ENCODE measurements around the gene OR7D2.
"Not testable (repeated sequence)": the region's sequence is repeated elsewhere in the genome, so short reads cannot be mapped to it uniquely, and the experiment has no call there.

Gene OR7D2

GRCh38 chr19:9183000-9183399, 4.2 kb downstream of the OR7D2 start:
- Histone ChIP-seq H3F3A (ENCODE audit: insufficient read depth) (no peaks in the 10 kb centered on the region), H2AFZ (ENCODE audit: low read depth, low read length, severe bottlenecking) (no peak overlapping the region), H3K4me3 (ENCODE audit: insufficient read depth, low read length, poor library complexity, severe bottlenecking) (no peak overlapping the region), H3K9ac (ENCODE audit: low read length) (no peak overlapping the region), H3K9me2 (replicated peaks; ENCODE audit: insufficient read depth, low read length) (no peaks in the 10 kb centered on the region), H3K36me3 (ENCODE audit: low read length) (no peaks in the 10 kb centered on the region), H3K27me3 (ENCODE audit: low read length) (no peaks in the 10 kb centered on the region), H3K79me2 (ENCODE audit: insufficient read depth, low read length) (no peaks in the 10 kb centered on the region), H4K20me1 (ENCODE audit: low read depth, low read length) (no peaks in the 10 kb centered on the region), H3K27ac (ENCODE audit: low read depth, low read length) (no peak overlapping the region), H3K4me2 (ENCODE audit: low read depth, low read length, poor library complexity, severe bottlenecking) (no peak overlapping the region), H3K9me3 (ENCODE audit: insufficient read depth, low read length) (no peaks in the 10 kb centered on the region)
- no peak for TF ChIP-seq CTCF (IDR thresholded peaks at IDR 0.05; ENCODE audit: insufficient read depth, low read length, poor library complexity, severe bottlenecking)
- no peak for TF ChIP-seq EZH2phosphoT487 (conservative IDR thresholded peaks at IDR 0.05; ENCODE audit: low read length)

GRCh38 chr19:9187191-9187590, 8.4 kb downstream of the OR7D2 start:
- no peak overlapping the region for H3K4me2 ChIP-seq (ENCODE audit: low read depth, low read length, poor library complexity, severe bottlenecking)
- no peaks in the 10 kb centered on the region for H3K9me2 ChIP-seq (replicated peaks; ENCODE audit: insufficient read depth, low read length)
- H3K27me3 ChIP-seq (ENCODE audit: low read length): no peaks in the 10 kb centered on the region
- H3F3A ChIP-seq (ENCODE audit: insufficient read depth): no peaks in the 10 kb centered on the region
- no peaks in the 10 kb centered on the region for H3K36me3 ChIP-seq (ENCODE audit: low read length)
- TF ChIP-seq EZH2phosphoT487 (conservative IDR thresholded peaks at IDR 0.05; ENCODE audit: low read length) (no peak), CTCF (IDR thresholded peaks at IDR 0.05; ENCODE audit: insufficient read depth, low read length, poor library complexity, severe bottlenecking) (no peak)
- no peaks in the 10 kb centered on the region for H3K79me2 ChIP-seq (ENCODE audit: insufficient read depth, low read length)
- no peak overlapping the region for H2AFZ ChIP-seq (ENCODE audit: low read depth, low read length, severe bottlenecking)
- no peak overlapping the region for H3K27ac ChIP-seq (ENCODE audit: low read depth, low read length)
- H3K9me3 ChIP-seq (ENCODE audit: insufficient read depth, low read length): no peaks in the 10 kb centered on the region
- H3K9ac ChIP-seq (ENCODE audit: low read length): no peak overlapping the region
- H3K4me3 ChIP-seq (ENCODE audit: insufficient read depth, low read length, poor library complexity, severe bottlenecking): no peak overlapping the region
- no peaks in the 10 kb centered on the region for H4K20me1 ChIP-seq (ENCODE audit: low read depth, low read length)

- no peak overlapping the region for H3K27ac ChIP-seq (ENCODE audit: low read depth, low read length)
- H4K20me1 ChIP-seq (ENCODE audit: low read depth, low read length): no peaks in the 10 kb centered on the region
- no peak overlapping the region for H2AFZ ChIP-seq (ENCODE audit: low read depth, low read length, severe bottlenecking)
- no peak overlapping the region for H3K9ac ChIP-seq (ENCODE audit: low read length)
- H3K9me3 ChIP-seq (ENCODE audit: insufficient read depth, low read length): no peaks in the 10 kb centered on the region
- H3K27me3 ChIP-seq (ENCODE audit: low read length): no peaks in the 10 kb centered on the region
- H3K9me2 ChIP-seq (replicated peaks; ENCODE audit: insufficient read depth, low read length): no peaks in the 10 kb centered on the region
- no peaks in the 10 kb centered on the region for H3K79me2 ChIP-seq (ENCODE audit: insufficient read depth, low read length)
- no peaks in the 10 kb centered on the region for H3K36me3 ChIP-seq (ENCODE audit: low read length)
- no peak overlapping the region for H3K4me2 ChIP-seq (ENCODE audit: low read depth, low read length, poor library complexity, severe bottlenecking)
- TF ChIP-seq CTCF (IDR thresholded peaks at IDR 0.05; ENCODE audit: insufficient read depth, low read length, poor library complexity, severe bottlenecking) (no peak), EZH2phosphoT487 (conservative IDR thresholded peaks at IDR 0.05; ENCODE audit: low read length) (no peak)
- no peak overlapping the region for H3K4me3 ChIP-seq (ENCODE audit: insufficient read depth, low read length, poor library complexity, severe bottlenecking)
- no peaks in the 10 kb centered on the region for H3F3A ChIP-seq (ENCODE audit: insufficient read depth)
Measured at GRCh38 chr19:9189535-9189934, 10.8 kb downstream of the OR7D2 start.

- not testable (repeated sequence) for H3K27me3 ChIP-seq (ENCODE audit: low read length); H3K9me3 ChIP-seq (ENCODE audit: insufficient read depth, low read length); H3F3A ChIP-seq (ENCODE audit: insufficient read depth); H3K4me3 ChIP-seq (ENCODE audit: insufficient read depth, low read length, poor library complexity, severe bottlenecking); H4K20me1 ChIP-seq (ENCODE audit: low read depth, low read length); H2AFZ ChIP-seq (ENCODE audit: low read depth, low read length, severe bottlenecking); H3K36me3 ChIP-seq (ENCODE audit: low read length); H3K79me2 ChIP-seq (ENCODE audit: insufficient read depth, low read length); H3K9ac ChIP-seq (ENCODE audit: low read length); H3K4me2 ChIP-seq (ENCODE audit: low read depth, low read length, poor library complexity, severe bottlenecking); H3K9me2 ChIP-seq (replicated peaks; ENCODE audit: insufficient read depth, low read length); H3K27ac ChIP-seq (ENCODE audit: low read depth, low read length)
Measured at GRCh38 chr19:9198044-9198443, 19.3 kb downstream of the OR7D2 start.

Data from SU-DHL-6 (cell line).